Upper lobe of right lung (tissue), 1 donor: ENCODE data around the gene COMTD1. TPM values are rescaled to one million over a fixed set of nuclear protein-coding genes. Genes with fewer than 3 reads are reported as not detected.

ENCODE experiments used
- ATAC-seq: fragments of 200-7000 bp; cut with Tn5 transposase; one replicate; pipeline ENCODE4 v1.9.1; 2020; ENCODE audit warnings: mild to moderate bottlenecking, moderate library complexity
- DNase-seq: peaks from one replicate; pipeline ENCODE4 v3.0.0-alpha.2; 2020
- H3K27ac ChIP-seq: fragments of 200-600 bp; one replicate; pipeline ENCODE4 v1.8.0; 2022
- H3K27me3 ChIP-seq: fragments of 200-600 bp; one replicate; pipeline ENCODE4 v1.8.0; 2022; ENCODE audit warnings: mild to moderate bottlenecking
- H3K36me3 ChIP-seq: fragments of 200-600 bp; one replicate; pipeline ENCODE4 v1.8.0; 2022
- H3K4me1 ChIP-seq: fragments of 200-600 bp; one replicate; pipeline ENCODE4 v1.8.0; 2022
- H3K4me3 ChIP-seq: fragments of 200-600 bp; one replicate; pipeline ENCODE4 v1.8.0; 2022; ENCODE audit warnings: mild to moderate bottlenecking
- H3K9me3 ChIP-seq: fragments of 200-600 bp; one replicate; pipeline ENCODE4 v1.8.0; 2022
- intact Hi-C: fragments of 100-400 bp; cut with DNase I; formaldehyde crosslinking; loops from one replicate; pipeline ENCODE4 v1.11.0; 2022
- total RNA-seq: library from RNA; stranded (reverse); fragmentation: NEBNext Ultra II Directional; extraction: Animal tissue kit (Norgen Biotek cat#: 25700); gene quantifications from one replicate; pipeline ENCODE4 v1.2.1, GENCODE V29; 2021
- TF ChIP-seq, protein P1 (sequence below): fragments of 200-600 bp; IDR thresholded peaks from one replicate; pipeline ENCODE4 v1.8.0; 2022; ENCODE audit warnings: antibody characterized with exemption
- donor health status: DM: no; HTN: yes; CAD: no; lungs with severe emphysema.

COMTD1 gene
- total RNA-seq, 1 donor from 2014 or later = 21.8 TPM

DNA sequence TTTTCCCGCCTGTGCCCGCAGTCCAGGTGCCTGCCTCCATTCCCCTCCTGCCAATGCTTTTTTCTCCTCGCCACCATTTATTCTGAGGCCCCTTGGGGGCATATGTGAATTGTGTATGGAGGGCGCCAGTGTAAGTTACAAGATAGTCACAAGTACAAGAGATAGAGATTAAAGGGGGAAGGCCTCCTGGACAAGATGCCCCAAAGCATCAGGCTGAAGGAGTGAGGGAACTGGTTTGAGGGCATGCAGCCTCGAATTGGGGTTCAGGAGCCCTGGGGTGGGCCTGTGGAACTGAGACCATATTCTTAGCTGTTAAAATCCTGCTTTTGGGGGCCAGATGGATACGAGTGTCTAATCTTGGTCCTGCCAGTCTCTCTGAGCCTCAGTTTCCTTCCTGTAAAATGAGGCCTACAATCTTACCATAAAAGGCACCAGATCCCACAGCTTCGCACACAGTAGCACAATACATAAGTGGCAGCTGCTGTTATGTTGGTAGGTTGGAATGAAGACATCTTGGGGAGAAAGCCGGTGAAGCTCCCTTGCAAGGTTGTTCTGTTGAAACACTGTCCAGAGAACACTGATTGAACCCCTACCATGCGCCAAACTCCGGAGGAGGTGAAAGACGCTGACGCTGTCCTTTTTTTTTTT lies 545 bp upstream of the COMTD1 start:
- intact Hi-C loops = loop anchor here (10.0 kb wide), 1 partner anchor 122 kb away; the partner anchor contains the start of gene SAMD8
- Histone ChIP-seq H3K9me3 (no peaks in the 10 kb centered on the region), H3K4me3 (peak overlapping the region; percentile 94), H3K36me3 (peaks cover 11% of the 10 kb centered on the region), H3K27ac (peak overlapping the region; percentile 87), H3K4me1 (peaks cover 9% of the 10 kb centered on the region), H3K27me3 (no peaks in the 10 kb centered on the region)
- ATAC-seq (no peak), DNase-seq (no peak)
- TF ChIP-seq, protein P1, sequence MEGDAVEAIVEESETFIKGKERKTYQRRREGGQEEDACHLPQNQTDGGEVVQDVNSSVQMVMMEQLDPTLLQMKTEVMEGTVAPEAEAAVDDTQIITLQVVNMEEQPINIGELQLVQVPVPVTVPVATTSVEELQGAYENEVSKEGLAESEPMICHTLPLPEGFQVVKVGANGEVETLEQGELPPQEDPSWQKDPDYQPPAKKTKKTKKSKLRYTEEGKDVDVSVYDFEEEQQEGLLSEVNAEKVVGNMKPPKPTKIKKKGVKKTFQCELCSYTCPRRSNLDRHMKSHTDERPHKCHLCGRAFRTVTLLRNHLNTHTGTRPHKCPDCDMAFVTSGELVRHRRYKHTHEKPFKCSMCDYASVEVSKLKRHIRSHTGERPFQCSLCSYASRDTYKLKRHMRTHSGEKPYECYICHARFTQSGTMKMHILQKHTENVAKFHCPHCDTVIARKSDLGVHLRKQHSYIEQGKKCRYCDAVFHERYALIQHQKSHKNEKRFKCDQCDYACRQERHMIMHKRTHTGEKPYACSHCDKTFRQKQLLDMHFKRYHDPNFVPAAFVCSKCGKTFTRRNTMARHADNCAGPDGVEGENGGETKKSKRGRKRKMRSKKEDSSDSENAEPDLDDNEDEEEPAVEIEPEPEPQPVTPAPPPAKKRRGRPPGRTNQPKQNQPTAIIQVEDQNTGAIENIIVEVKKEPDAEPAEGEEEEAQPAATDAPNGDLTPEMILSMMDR = no peak

DNA sequence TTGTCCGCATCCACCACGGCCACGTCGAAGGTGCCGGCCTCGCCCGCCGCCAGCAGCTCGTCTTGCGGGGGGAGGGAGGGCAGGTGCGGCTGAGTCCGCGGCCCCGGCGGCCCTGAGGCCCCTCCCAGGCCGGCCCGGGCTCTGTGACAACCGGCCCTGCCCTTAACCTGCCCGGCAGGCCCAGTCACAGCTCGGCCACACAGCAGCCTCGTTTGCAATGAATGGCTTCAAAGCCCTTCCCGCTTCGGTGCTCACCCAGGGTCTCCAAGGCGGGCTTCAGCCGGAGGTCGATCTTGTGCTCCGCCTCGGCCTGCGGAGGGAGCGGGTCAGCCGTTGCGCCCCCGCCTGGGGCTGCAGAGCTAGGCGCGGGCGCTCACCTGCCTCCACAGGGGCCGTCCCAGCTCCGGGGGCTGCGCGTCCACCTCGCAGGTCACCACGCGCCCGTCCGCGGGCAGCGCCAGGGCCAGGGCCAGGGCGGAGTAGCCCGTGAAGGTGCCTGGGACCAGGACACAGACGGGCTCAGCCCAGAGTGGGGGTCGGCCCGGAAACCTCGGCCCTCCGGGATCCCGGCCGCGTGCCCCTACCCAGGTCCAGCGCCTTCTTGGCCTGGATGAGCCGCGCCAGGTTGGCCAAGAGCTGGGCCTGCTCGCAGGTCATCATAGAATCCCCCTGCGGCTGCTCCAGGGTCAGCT lies 928 bp downstream of the COMTD1 start:
- intact Hi-C loops = loop anchor here (10.0 kb wide), 1 partner anchor 120 kb away; the partner anchor contains the start of gene SAMD8
- Histone ChIP-seq H3K36me3 (peaks cover 23% of the 10 kb centered on the region), H3K4me3 (peak overlapping the region; percentile 94), H3K9me3 (no peaks in the 10 kb centered on the region), H3K27ac (peak overlapping the region; percentile 87), H3K27me3 (no peaks in the 10 kb centered on the region), H3K4me1 (peaks cover 16% of the 10 kb centered on the region)
- DNase-seq (no peak), ATAC-seq (peak; percentile 23)
- TF ChIP-seq, protein P1 = no peak

DNA sequence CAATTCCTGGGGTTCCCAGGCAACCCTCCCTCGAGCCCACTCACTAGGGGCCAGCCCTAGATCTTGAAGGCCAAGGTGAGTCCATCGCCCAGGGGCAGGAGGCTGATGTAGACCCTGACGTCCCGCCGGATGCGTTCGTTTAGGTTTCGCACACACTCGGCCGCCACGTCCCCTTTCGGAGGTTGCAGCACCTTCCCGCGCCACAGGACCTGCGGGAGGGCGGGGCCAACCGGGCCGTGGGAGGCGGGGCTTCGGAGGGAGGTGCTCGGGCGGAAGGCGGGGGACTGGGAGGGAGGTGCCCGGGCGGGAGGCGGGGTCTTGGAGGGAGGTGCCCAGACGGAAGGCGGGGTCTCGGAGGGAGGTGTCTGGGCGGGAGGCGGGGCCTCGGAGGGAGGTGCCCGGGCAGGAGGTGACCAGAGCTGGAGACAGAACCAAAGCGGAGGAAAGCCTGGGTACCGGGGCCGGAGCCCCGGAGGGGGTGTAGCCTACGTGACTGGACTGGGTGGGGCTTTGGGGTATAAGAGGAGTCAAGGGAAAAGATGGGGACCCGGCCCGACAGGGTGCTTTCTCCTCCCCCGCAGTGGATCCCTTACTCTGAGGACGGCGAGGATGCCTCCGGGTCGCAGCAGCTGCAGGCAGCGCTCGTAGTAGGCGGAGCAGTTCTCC lies 1.6 kb downstream of the COMTD1 start:
- Histone ChIP-seq H3K36me3 (peaks cover 29% of the 10 kb centered on the region), H3K27ac (peak overlapping the region; percentile 87)
- intact Hi-C loops = loop anchor here (10.0 kb wide), 1 partner anchor 119 kb away; the partner anchor contains the start of gene SAMD8

DNA sequence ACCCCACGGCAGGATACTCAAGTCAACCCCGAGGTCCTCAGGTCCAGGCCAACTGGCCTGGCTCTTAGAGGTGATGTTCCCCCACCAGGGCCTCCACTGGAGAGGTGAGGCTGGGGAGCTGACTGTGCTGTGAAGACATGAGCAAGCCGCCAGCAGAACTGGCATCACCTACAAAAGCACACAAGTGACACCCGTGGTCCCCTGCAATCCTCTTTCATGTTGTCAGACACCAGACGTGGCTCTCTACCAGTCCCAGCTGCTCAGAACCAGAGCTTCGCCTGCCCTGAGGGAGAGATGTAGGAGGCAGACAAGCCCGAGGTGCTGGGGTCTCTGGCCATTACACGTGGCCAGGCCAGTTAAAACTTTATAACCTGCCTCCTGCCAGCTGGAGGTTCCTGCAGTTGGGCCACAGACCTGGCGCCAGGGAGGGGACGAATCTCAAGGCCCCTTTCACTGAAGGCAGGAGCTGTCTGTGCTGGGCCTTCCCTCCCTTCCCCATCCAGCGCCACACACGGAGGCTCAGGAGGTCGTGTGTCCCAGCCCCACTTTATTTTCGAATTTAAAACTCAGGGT lies 2.2 kb downstream of the COMTD1 start:
- Histone ChIP-seq H3K36me3 (peaks cover 36% of the 10 kb centered on the region), H3K9me3 (no peaks in the 10 kb centered on the region), H3K4me3 (peak overlapping the region; percentile 94), H3K27ac (peak overlapping the region; percentile 76), H3K4me1 (peaks cover 21% of the 10 kb centered on the region), H3K27me3 (no peaks in the 10 kb centered on the region)
- TF ChIP-seq, protein P1 = no peak
- DNase-seq (no peak), ATAC-seq (no peak)
- intact Hi-C loops = loop anchor here (10.0 kb wide), 1 partner anchor 119 kb away; the partner anchor contains the start of gene SAMD8

More for the DNA sequence above, 1.6 kb downstream of the COMTD1 start:
- ATAC-seq = peak; percentile 89
- TF ChIP-seq, protein P1 = no peak
- no peaks in the 10 kb centered on the region for H3K27me3 ChIP-seq
- H3K9me3 ChIP-seq = no peaks in the 10 kb centered on the region
- peaks cover 19% of the 10 kb centered on the region for H3K4me1 ChIP-seq
- peak; percentile 99 for DNase-seq
- H3K4me3 ChIP-seq = peak overlapping the region; percentile 94
